RWPE2 (cell line): ENCODE results near the gene LPIN2.

Experiments used
- ATAC-seq: fragments of 200-7000 bp; cut with Tn5 transposase; 3 replicates; pipeline ENCODE4 v1.9.1; 2021; ENCODE audit warnings: low read depth
- DNase-seq: peaks from one replicate; pipeline ENCODE4 v3.0.0-alpha.2; 2020; ENCODE audit warnings: low spot score
- H3K27ac ChIP-seq: fragments of 450-650 bp; 2 replicates; pipeline ENCODE4 v1.5.1; 2017; ENCODE audit warnings: mild to moderate bottlenecking; ENCODE audit not compliant: poor library complexity, severe bottlenecking
- H3K27me3 ChIP-seq: fragments of 250-450 bp; sonication (Bioruptor Pico); 2 replicates; pipeline ENCODE4 v1.5.1; 2021; ENCODE audit warnings: mild to moderate bottlenecking, moderate library complexity; ENCODE audit not compliant: insufficient read depth, poor library complexity, severe bottlenecking
- H3K36me3 ChIP-seq: fragments of 250-450 bp; sonication (Bioruptor Pico); 2 replicates; pipeline ENCODE4 v1.5.1; 2020; ENCODE audit warnings: low read depth, mild to moderate bottlenecking, moderate library complexity
- H3K4me1 ChIP-seq: fragments of 250-450 bp; sonication (Bioruptor Pico); 2 replicates; pipeline ENCODE4 v1.5.1; 2021; ENCODE audit warnings: mild to moderate bottlenecking, moderate library complexity; ENCODE audit not compliant: insufficient read depth, poor library complexity, severe bottlenecking
- H3K4me3 ChIP-seq: fragments of 250-450 bp; sonication (Bioruptor Pico); 2 replicates; pipeline ENCODE4 v1.5.1; 2021; ENCODE audit warnings: mild to moderate bottlenecking, moderate library complexity; ENCODE audit not compliant: severe bottlenecking
- H3K9me3 ChIP-seq: fragments of 250-450 bp; sonication (Bioruptor Pico); 2 replicates; pipeline ENCODE4 v1.5.1; 2021; ENCODE audit warnings: mild to moderate bottlenecking, moderate library complexity; ENCODE audit not compliant: severe bottlenecking
- TF ChIP-seq, protein P1 (sequence below): fragments of 450-650 bp; IDR thresholded peaks from one replicate; pipeline ENCODE4 v1.5.1; 2017; ENCODE audit warnings: mild to moderate bottlenecking, moderate library complexity; ENCODE audit not compliant: poor library complexity, severe bottlenecking

The LPIN2 gene

DNA sequence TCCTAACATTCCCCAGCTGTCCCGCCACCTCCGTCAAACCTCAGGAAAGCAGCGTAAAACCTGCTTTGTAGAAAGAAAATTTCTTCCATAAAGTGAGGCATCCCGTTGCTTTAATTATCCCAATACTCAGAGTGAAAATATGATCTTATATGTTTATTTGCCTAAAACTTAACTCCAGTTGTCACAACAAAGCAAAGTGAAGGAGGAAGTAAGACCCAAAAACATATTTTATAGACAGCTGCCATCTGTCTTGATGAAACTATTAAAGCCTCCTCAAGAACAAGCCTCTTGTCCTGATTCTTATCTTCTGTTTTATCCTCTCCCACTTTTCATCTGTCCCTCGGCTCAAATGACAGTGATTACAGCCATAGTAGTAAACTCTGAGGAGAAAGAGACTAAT, 28.9 kb upstream of the LPIN2 start:
- TF ChIP-seq, protein P1, sequence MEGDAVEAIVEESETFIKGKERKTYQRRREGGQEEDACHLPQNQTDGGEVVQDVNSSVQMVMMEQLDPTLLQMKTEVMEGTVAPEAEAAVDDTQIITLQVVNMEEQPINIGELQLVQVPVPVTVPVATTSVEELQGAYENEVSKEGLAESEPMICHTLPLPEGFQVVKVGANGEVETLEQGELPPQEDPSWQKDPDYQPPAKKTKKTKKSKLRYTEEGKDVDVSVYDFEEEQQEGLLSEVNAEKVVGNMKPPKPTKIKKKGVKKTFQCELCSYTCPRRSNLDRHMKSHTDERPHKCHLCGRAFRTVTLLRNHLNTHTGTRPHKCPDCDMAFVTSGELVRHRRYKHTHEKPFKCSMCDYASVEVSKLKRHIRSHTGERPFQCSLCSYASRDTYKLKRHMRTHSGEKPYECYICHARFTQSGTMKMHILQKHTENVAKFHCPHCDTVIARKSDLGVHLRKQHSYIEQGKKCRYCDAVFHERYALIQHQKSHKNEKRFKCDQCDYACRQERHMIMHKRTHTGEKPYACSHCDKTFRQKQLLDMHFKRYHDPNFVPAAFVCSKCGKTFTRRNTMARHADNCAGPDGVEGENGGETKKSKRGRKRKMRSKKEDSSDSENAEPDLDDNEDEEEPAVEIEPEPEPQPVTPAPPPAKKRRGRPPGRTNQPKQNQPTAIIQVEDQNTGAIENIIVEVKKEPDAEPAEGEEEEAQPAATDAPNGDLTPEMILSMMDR, result no peak
- Histone ChIP-seq H3K27me3 (no peaks in the 10 kb centered on the region), H3K9me3 (no peaks in the 10 kb centered on the region), H3K4me1 (peaks cover 17% of the 10 kb centered on the region), H3K27ac (no peak overlapping the region), H3K4me3 (no peak overlapping the region), H3K36me3 (no peaks in the 10 kb centered on the region)
- ATAC-seq (no peak), DNase-seq (no peak)

DNA sequence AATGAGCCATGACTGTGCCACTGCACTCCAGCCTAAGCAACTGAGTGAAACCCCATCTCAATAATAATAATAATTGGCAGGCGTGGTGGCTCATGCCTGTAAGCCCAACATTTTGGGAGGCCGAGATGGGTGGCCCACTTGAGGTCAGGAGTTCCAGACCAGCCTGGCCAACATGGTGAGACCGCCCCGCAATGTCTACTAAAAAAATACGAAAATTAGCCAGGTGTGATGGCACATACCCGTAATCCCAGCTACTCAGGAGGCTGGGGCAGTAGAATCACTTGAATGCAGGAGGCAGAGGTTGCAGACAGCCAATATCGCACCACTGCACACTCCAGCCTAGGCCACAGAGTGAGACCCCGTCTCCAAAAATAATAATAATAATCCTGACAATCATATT, 27.9 kb upstream of the LPIN2 start:
- DNase-seq, result no peak
- Histone ChIP-seq H3K4me3 (no peak overlapping the region), H3K27ac (no peak overlapping the region), H3K9me3 (no peaks in the 10 kb centered on the region), H3K4me1 (peaks cover 17% of the 10 kb centered on the region), H3K36me3 (no peaks in the 10 kb centered on the region), H3K27me3 (no peaks in the 10 kb centered on the region)
- TF ChIP-seq, protein P1, result no peak
- ATAC-seq, result no peak

DNA sequence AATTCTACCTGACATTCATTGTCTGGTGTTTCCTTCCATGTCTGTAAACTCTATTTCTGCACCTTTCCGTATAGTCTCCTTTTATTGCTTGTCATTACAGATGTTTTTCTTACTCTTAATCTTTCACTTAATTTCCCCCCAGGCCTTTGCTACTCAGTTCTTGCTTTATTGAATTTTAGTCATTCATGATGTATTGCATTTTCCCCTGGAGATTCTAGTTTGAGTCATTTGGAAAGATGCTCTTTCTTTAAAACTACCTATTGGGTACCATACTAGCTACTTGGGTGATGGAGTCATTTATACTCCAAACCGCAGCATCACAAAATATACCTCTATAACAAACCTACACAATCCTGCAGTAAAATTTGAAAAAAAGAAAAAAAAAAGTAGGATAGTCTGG, 27.2 kb upstream of the LPIN2 start:
- Histone ChIP-seq H3K36me3 (no peaks in the 10 kb centered on the region), H3K27ac (no peak overlapping the region), H3K4me1 (peaks cover 15% of the 10 kb centered on the region), H3K27me3 (no peaks in the 10 kb centered on the region), H3K4me3 (no peak overlapping the region), H3K9me3 (no peaks in the 10 kb centered on the region)
- no peak for DNase-seq
- no peak for ATAC-seq
- TF ChIP-seq, protein P1, result no peak

DNA sequence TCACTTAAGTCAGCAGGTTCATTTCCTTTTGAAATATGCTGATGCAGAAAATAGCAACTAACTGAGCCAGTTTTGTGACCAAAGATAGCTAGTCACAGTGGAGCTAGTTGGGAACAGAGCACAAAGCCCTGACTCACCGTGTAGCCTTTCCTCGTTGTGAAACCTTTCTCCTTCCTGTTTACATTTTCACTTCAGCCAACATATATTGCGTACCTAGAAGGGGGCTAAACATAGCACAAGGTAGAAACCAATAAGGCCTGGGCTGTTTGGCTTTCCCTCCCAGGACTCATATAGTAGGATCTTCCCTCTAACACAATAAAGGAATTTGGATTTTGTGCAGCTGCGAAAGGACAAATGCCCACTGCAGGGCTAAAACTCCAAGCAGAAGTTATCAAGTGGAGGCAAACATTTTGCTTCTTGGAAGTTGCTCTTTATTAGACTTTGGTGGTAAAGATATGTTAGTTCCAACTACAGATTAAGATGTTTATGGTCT, 24.5 kb upstream of the LPIN2 start:
- no peaks in the 10 kb centered on the region for H3K27me3 ChIP-seq
- peaks cover 8% of the 10 kb centered on the region for H3K4me1 ChIP-seq
- no peak overlapping the region for H3K4me3 ChIP-seq
- no peaks in the 10 kb centered on the region for H3K36me3 ChIP-seq
- DNase-seq, result no peak
- no peak overlapping the region for H3K27ac ChIP-seq
- peak; percentile 94 for ATAC-seq
- TF ChIP-seq, protein P1, result no peak
- H3K9me3 ChIP-seq, result no peaks in the 10 kb centered on the region

DNA sequence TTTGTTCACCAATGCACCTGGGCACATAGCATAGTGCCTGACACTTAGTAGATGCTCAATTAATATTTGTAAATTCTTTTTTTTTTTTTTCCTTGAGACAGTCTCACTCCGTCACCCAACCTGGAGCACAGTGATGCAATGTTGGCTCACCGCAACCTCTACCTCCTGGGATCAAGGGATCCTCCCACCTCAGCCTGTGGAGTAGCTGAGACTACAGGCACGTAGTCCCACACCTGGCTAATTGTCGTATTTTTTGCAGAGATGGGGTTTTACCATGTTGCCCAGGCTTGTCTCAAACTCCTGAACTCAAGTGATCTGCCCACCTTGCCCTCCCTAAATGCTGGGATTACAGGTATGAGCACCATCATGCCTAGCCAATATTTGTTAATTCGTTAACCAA, 23.2 kb upstream of the LPIN2 start:
- peaks cover 8% of the 10 kb centered on the region for H3K4me1 ChIP-seq
- no peaks in the 10 kb centered on the region for H3K27me3 ChIP-seq
- no peaks in the 10 kb centered on the region for H3K36me3 ChIP-seq
- no peak overlapping the region for H3K4me3 ChIP-seq
- DNase-seq (no peak), ATAC-seq (no peak)
- no peak overlapping the region for H3K27ac ChIP-seq
- TF ChIP-seq, protein P1, result no peak
- no peaks in the 10 kb centered on the region for H3K9me3 ChIP-seq
